Ectodermal cell (in vitro differentiated cells): ENCODE measurements around the gene NFAT5.

Source experiments
- H3K27ac ChIP-seq: 2 replicates; pipeline ENCODE4 v1.7.0; 2013; ENCODE audit warnings: mild to moderate bottlenecking, low read depth, low read length; ENCODE audit not compliant: insufficient read depth, poor library complexity, severe bottlenecking
- H3K27me3 ChIP-seq: 2 replicates; pipeline ENCODE4 v1.7.0; 2013; ENCODE audit warnings: mild to moderate bottlenecking, low read length; ENCODE audit not compliant: insufficient read depth, control insufficient read depth, poor library complexity, severe bottlenecking
- H3K36me3 ChIP-seq: one replicate; pipeline ENCODE4 v1.7.0; 2013; ENCODE audit warnings: low read length; ENCODE audit not compliant: control insufficient read depth, insufficient read depth
- H3K4me1 ChIP-seq: one replicate; pipeline ENCODE4 v1.7.0; 2013; ENCODE audit warnings: low read length; ENCODE audit not compliant: control insufficient read depth, insufficient read depth
- H3K4me3 ChIP-seq: 2 replicates; pipeline ENCODE4 v1.7.0; 2013; ENCODE audit warnings: low read depth, low read length, control low read depth; ENCODE audit not compliant: insufficient read depth
- H3K9me3 ChIP-seq: 2 replicates; pipeline ENCODE4 v1.7.0; 2013; ENCODE audit warnings: mild to moderate bottlenecking, low read length, moderate library complexity; ENCODE audit not compliant: control insufficient read depth
- WGBS, 2 experiments: methylation state at CpG; one replicate each; pipeline ENCODE4 v1.1.7; 2013; ENCODE audit warnings: missing lambda C conversion rate in 2 of 2; 5-methylcytosine and 5-hydroxymethylcytosine counted together

NFAT5 gene

GRCh38 chr16:69595127-69596036 lies 29.6 kb downstream of the NFAT5 start:
- Histone ChIP-seq H3K36me3 (no peaks in the 10 kb centered on the region), H3K4me3 (no peak overlapping the region), H3K27me3 (no peaks in the 10 kb centered on the region), H3K4me1 (no peaks in the 10 kb centered on the region), H3K9me3 (no peaks in the 10 kb centered on the region), H3K27ac (no peak overlapping the region)
- WGBS, 2 experiments = 96% methylated on average over 7 to 8 of the region's 8 CpGs

- Histone ChIP-seq H3K4me3 (no peak overlapping the region), H3K27ac (no peak overlapping the region), H3K27me3 (no peaks in the 10 kb centered on the region)
Measured at GRCh38 chr16:69596801-69597200, 31.0 kb downstream of the NFAT5 start.

GRCh38 chr16:69598045-69598444 lies 32.3 kb downstream of the NFAT5 start:
- Histone ChIP-seq H3K4me3 (no peak overlapping the region), H3K4me1 (no peaks in the 10 kb centered on the region), H3K27ac (no peak overlapping the region), H3K27me3 (no peaks in the 10 kb centered on the region), H3K9me3 (no peaks in the 10 kb centered on the region), H3K36me3 (no peaks in the 10 kb centered on the region)
- WGBS, 2 experiments = 96 to 99% methylated on average over 3 to 5 of the region's 5 CpGs

More at GRCh38 chr16:69596801-69597200, 31.0 kb downstream of the NFAT5 start:
- Histone ChIP-seq H3K36me3 (no peaks in the 10 kb centered on the region), H3K4me1 (no peaks in the 10 kb centered on the region), H3K9me3 (no peaks in the 10 kb centered on the region)

- WGBS, 2 experiments = 88 to 95% methylated on average over 1 of the region's 1 CpG
- H3K4me1 ChIP-seq = no peaks in the 10 kb centered on the region
- no peaks in the 10 kb centered on the region for H3K36me3 ChIP-seq
- H3K27me3 ChIP-seq = no peaks in the 10 kb centered on the region
- H3K27ac ChIP-seq = no peak overlapping the region
- H3K9me3 ChIP-seq = no peaks in the 10 kb centered on the region
- H3K4me3 ChIP-seq = no peak overlapping the region
Measured at GRCh38 chr16:69599731-69600130, 34.0 kb downstream of the NFAT5 start.

GRCh38 chr16:69600202-69600601 lies 34.4 kb downstream of the NFAT5 start:
- Histone ChIP-seq H3K27me3 (no peaks in the 10 kb centered on the region), H3K36me3 (no peaks in the 10 kb centered on the region), H3K4me1 (no peaks in the 10 kb centered on the region), H3K27ac (no peak overlapping the region), H3K9me3 (no peaks in the 10 kb centered on the region), H3K4me3 (no peak overlapping the region)

- Histone ChIP-seq H3K36me3 (no peaks in the 10 kb centered on the region), H3K4me1 (no peaks in the 10 kb centered on the region), H3K27me3 (no peaks in the 10 kb centered on the region), H3K4me3 (no peak overlapping the region), H3K27ac (no peak overlapping the region), H3K9me3 (no peaks in the 10 kb centered on the region)
- WGBS, 2 experiments = 95 to 98% methylated on average over 6 of the region's 6 CpGs
Measured at GRCh38 chr16:69601250-69601649, 35.5 kb downstream of the NFAT5 start.

- Histone ChIP-seq H3K27ac (no peak overlapping the region), H3K27me3 (no peaks in the 10 kb centered on the region), H3K4me1 (peaks cover 4% of the 10 kb centered on the region), H3K4me3 (no peak overlapping the region), H3K36me3 (no peaks in the 10 kb centered on the region), H3K9me3 (no peaks in the 10 kb centered on the region)
Measured at GRCh38 chr16:69606985-69607384, 41.2 kb downstream of the NFAT5 start.

- no peak overlapping the region for H3K4me3 ChIP-seq
- H3K9me3 ChIP-seq = no peaks in the 10 kb centered on the region
- H3K36me3 ChIP-seq = no peaks in the 10 kb centered on the region
- H3K27me3 ChIP-seq = no peaks in the 10 kb centered on the region
- H3K27ac ChIP-seq = no peak overlapping the region
- H3K4me1 ChIP-seq = peaks cover 4% of the 10 kb centered on the region
Measured at GRCh38 chr16:69607674-69608073, 41.9 kb downstream of the NFAT5 start.

- Histone ChIP-seq H3K27me3 (no peaks in the 10 kb centered on the region), H3K27ac (no peak overlapping the region), H3K4me1 (peaks cover 4% of the 10 kb centered on the region), H3K4me3 (no peak overlapping the region), H3K9me3 (no peaks in the 10 kb centered on the region), H3K36me3 (no peaks in the 10 kb centered on the region)
- WGBS, 2 experiments = 85 to 100% methylated on average over 1 of the region's 1 CpG
Measured at GRCh38 chr16:69610356-69610755, 44.6 kb downstream of the NFAT5 start.

GRCh38 chr16:69611103-69611640 lies 45.4 kb downstream of the NFAT5 start:
- no peaks in the 10 kb centered on the region for H3K36me3 ChIP-seq
- peaks cover 4% of the 10 kb centered on the region for H3K4me1 ChIP-seq
- H3K27ac ChIP-seq = no peak overlapping the region
- H3K27me3 ChIP-seq = no peaks in the 10 kb centered on the region
- H3K4me3 ChIP-seq = no peak overlapping the region
- H3K9me3 ChIP-seq = no peaks in the 10 kb centered on the region
